DLD1 (cell line): ENCODE measurements around the gene RUBCNL.
"Not testable (repeated sequence)": the region's sequence is repeated elsewhere in the genome, so short reads cannot be mapped to it uniquely, and the experiment has no call there.

Source experiments
- in situ Hi-C: cut with HindIII; loops from 2 replicates; pipeline ENCODE4 v1.10.0; 2017; ENCODE audit warnings: low sequenced_read_pairs

The RUBCNL gene

GRCh38 chr13:46377554-46377953 lies 9.5 kb downstream of the RUBCNL start:
- in situ Hi-C loops, result no loop called here

DNA sequence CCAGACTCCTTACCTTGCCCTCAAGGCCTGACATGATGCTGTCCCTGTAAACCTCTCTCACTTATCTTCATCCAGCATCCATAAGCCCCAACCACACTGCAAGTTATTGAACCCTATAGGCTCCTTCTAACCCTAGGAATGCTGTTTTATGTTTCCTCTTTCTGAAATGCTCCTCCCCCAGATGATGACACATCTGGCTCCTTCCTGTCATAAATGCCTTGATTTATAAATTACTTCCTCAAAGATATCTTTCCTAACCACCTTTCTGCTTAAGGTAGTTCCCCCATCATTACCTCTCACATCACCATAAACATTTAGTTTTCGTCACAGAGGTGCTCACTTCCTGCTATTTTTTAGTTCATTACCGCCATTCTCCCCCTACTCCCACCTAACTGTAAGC lies 12.3 kb downstream of the RUBCNL start:
- in situ Hi-C loops, result no loop called here

DNA sequence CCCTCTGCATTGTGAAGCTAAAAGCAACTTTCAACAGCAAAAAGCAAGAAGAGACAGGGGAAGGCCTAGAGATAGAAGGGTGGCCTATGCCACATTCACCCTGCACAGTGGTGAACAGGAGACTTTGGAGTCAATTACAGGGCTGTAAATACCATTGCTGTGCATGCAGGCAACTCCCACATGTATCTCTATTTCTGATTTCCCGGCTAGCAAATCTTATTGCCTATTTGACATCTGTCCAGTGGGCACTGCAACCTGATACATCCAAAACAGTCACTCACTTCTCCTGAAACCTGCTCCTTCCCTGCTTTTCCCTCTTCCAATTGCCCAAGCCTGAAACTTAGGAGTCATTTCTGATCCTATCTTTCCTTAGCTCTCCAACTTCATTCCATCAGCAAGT lies 13.4 kb downstream of the RUBCNL start:
- in situ Hi-C loops, result no loop called here

DNA sequence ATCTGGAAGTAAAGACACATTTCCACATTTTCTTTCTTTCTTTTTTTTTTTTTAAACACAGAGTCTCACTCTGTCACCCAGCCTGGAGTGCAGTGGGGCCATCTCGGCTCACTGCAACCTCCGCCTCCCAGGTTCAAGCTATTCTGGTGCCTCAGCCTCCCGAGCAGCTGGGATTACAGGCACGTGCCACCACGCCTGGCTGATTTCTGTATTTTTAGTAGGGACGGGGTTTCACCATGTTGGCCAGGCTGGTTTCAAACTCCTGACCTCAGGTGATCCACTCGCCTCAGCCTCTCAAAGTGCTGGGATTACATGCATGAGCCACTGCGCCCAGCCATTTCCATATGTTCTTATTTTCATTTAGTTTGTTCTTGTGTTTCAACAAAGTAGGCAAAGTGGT lies 14.1 kb downstream of the RUBCNL start:
- in situ Hi-C loops, result not testable (repeated sequence)

DNA sequence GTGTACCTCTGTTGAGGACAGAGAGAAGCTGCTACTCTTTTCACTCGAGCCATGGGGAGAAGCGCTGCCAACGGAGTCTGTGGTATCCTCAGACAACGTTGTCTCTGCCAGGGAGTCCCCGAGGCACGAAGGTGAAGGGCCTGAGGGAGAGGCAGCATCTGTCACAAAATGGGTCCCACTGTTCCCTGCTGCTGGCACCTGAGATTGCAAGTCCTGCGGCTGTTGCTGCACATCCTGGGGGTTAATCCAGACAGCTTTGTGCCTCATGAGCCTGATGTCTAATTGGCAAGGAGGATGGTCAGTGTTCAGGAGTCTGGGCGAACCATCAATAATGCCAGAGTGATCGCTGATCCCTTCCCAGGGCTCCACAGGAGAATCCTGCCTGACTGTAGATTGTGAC lies 15.0 kb downstream of the RUBCNL start:
- in situ Hi-C loops, result no loop called here

DNA sequence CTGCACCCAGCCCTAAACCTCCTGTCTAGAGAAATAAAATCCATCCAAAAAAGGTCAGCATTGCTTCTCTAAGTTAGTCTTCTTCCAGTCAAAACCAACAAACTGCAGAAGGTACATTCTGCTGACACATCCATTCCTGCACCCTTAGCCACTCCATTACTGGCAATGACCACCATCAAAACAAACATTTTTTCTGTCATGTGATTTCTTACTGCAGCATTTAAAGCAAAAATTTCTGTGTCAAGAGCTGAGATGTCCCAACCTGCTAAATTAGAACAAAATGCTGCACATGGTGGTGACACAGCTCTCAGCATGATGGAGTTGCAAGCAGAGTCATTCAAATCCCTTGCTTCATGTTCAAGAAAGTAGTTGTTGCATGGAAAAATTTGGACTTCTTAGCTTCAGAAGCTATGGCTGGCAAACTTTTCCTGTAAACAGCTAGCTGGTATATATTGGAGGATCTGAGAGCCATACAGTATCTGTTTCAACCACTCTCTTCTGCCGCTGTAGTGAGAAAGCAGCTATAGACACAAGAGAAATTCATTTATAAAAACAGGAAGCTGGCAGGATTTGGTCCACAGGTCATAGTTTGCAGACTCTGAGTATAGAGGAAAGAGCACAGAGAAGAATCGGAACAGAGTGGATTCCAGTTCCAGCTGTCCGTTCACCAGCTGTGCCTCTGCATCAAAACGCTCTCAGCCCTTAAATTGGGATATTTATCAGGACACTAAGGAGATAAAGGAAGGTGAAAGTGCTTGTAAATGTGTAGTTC lies 17.4 kb downstream of the RUBCNL start:
- in situ Hi-C loops, result no loop called here

DNA sequence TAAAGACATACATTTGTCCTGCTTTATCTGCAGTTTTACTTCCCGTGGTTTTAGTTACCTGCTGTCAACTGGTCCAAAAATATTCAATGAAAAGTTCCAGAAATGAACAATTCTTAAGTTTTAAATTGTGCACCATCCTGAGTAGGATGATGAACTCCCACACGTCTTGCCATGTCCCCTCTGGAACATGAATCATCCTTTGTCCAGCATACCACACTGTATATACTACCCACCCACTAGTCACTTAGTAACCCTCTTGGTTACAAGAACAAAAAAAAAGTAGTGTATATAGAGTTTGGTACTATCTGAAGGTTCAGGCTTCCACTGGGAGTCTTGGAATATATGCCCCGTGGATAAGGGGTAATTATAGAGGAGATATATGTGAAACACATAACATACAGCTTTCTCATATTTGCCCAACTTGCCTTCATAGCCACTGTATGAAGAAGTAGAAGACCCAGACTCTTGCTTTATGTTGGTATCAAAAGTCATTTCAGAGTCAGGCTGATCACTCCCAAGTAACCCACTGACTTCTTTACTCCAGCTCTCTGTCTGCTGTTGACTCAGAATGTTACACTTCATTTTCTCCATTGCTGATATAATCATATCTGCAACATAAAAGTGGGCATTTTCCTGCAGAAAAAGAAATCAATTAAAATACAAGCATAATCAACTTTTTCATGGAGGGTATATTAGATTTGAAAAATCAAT lies 19.3 kb downstream of the RUBCNL start:
- in situ Hi-C loops, result no loop called here

DNA sequence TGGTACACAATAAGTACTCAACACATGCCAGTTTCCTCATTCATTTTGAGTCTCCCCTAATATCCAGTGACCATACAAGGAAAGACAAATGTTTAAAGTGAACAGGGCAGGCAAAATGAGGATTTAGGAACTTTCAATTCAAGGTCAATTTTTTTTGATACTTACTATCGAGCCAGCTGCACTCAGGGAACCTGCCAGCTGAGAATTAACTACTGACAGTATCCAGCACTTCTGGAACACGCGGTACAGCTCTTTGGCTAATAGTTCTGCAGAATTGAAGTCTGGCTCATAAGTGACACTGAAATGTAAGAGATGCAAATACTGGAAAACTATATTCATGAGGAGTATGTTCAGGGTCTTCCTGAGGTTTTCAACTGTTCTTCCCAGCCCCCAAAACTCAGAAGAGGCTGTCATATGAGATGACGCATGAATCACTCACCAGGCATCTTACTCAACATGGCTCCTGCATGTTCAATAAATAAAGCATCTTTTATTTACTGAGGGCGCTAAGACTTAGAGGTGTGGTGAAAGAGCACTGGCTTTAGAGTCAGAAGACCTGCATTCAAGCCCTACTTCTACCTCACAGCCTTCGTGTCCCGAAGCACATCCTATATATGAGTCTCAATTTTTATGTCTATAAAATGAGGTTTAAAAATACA lies 25.6 kb downstream of the RUBCNL start:
- in situ Hi-C loops, result no loop called here

DNA sequence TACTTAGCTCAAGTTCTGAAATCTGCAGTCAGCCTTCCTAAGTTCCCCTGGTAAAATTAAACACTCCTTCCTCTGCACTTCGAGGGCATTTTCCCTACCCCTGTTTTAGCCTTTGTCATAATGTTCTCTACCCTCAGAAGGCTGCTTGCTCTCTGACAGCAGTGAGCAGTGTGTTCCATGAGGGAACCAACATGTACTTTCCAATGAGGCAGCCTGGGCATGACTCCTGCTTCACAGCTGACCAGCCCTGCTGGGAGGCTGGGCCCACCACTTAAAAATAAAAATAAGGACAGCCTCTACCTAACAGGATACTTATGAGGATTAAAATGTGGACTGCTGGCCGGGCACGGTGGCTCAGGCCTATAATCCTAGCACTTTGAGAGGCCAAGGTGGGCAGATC lies 26.4 kb downstream of the RUBCNL start:
- in situ Hi-C loops, result no loop called here

DNA sequence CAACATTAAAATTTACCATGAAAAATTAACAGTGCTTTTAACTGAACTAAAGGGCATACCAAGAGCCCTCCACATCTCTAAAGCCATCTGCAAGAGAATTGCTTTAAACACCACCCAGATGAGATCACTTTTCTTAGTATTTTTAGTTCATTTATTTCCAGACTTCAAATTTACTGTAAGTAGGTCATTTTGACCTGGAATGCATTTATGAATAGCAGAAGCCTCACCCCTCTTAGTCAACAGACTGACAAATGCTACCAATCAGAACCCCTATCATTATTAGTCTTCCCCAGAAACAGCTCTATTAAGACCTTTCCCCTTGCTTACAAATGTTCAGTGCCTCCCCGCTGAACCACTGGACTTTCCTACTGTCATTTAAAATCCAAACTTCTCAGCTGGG lies 27.3 kb downstream of the RUBCNL start:
- in situ Hi-C loops, result no loop called here

- in situ Hi-C loops, result no loop called here
These were observed 31.0 kb downstream of the RUBCNL start for GRCh38 chr13:46355901-46356590.

- in situ Hi-C loops, result no loop called here
These were observed 32.0 kb downstream of the RUBCNL start for GRCh38 chr13:46355088-46355468.

GRCh38 chr13:46354156-46355087 lies 32.6 kb downstream of the RUBCNL start:
- in situ Hi-C loops, result no loop called here

GRCh38 chr13:46352805-46353204 lies 34.2 kb downstream of the RUBCNL start:
- in situ Hi-C loops, result no loop called here

DNA sequence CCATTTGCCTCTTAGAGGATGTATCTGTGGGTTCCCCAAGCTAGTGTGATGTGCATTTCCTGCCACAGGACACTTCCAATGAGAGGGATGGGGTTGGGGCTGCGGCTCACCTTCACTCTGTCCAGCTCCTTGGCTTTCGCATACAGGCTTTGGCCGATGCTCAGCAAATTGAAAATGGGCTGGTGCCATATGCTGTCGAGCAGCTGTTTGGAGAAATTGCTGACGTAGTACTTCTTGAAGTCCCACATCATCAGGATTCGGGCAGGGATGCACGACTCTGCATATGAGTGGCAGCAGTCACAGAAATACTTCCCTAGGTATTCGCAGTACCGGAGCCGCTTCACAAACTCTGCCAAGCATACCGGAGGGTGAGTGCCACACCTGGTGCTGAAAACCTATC lies 37.0 kb downstream of the RUBCNL start:
- in situ Hi-C loops, result no loop called here

- in situ Hi-C loops, result no loop called here
These were observed 38.1 kb downstream of the RUBCNL start for GRCh38 chr13:46348961-46349360.

DNA sequence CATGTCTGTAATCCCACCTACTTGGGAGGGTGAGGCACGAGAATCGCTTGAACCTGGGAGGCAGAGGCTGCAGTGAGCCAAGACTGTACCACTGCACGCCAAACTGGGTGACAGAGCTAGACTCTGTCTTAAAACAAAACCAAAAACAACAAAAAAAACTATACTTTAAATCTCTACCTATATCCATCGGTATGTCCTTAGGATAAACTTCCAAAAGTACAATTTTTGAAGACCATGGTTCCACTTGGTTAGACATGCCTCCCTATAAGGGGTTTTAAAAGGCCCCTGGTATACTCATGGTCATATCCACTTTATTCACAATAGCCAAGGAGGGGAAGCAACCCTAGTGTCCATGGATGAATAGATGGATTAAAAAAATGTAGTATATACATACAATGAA lies 39.8 kb downstream of the RUBCNL start:
- in situ Hi-C loops, result no loop called here

DNA sequence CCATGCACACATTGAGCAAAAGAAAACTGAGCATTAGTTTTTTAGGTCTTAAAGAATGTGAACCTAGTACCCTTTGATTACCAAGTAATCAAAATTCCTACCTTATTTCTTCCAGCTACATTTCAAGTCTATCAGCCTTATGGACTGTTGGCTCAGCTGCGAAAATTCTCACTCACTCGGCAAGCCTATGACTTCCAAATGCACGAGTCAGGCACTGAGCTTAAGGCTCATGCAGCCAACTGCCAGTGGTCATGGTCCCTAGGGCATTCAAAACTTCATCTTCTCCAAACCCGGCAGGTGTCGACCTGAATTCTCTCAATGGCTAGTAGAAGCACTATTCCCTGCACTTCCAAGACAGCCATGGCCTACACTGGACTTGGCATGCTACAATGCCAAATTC lies 41.2 kb downstream of the RUBCNL start:
- in situ Hi-C loops, result no loop called here

GRCh38 chr13:46345398-46345797 lies 41.7 kb downstream of the RUBCNL start:
- in situ Hi-C loops, result no loop called here

GRCh38 chr13:46343279-46343994 lies 43.6 kb downstream of the RUBCNL start:
- in situ Hi-C loops, result no loop called here
